M059J (cell line): ENCODE data around the gene ABCA2. TPM values are rescaled to one million over a fixed set of nuclear protein-coding genes. Genes with fewer than 3 reads are reported as not detected.
"Not testable (repeated sequence)": the region's sequence is repeated elsewhere in the genome, so short reads cannot be mapped to it uniquely, and the experiment has no call there.

Experiments
- DNase-seq: peaks from one replicate; pipeline ENCODE4 v3.0.0-alpha.2; 2012; ENCODE audit warnings: low read depth
- total RNA-seq: library from RNA; depleted of rRNA; stranded (reverse); fragments of >200 nt; shearing (Covaris generic); gene quantifications from 2 replicates; pipeline ENCODE4 v1.2.3, GENCODE V29; 2014

ABCA2 gene
- total RNA-seq, 1 experiment from 2014 or later, result 10.2 TPM

GRCh38 chr9:137048655-137049543 is 20.9 kb upstream of the ABCA2 start:
- DNase-seq, result peak; percentile 35

DNA sequence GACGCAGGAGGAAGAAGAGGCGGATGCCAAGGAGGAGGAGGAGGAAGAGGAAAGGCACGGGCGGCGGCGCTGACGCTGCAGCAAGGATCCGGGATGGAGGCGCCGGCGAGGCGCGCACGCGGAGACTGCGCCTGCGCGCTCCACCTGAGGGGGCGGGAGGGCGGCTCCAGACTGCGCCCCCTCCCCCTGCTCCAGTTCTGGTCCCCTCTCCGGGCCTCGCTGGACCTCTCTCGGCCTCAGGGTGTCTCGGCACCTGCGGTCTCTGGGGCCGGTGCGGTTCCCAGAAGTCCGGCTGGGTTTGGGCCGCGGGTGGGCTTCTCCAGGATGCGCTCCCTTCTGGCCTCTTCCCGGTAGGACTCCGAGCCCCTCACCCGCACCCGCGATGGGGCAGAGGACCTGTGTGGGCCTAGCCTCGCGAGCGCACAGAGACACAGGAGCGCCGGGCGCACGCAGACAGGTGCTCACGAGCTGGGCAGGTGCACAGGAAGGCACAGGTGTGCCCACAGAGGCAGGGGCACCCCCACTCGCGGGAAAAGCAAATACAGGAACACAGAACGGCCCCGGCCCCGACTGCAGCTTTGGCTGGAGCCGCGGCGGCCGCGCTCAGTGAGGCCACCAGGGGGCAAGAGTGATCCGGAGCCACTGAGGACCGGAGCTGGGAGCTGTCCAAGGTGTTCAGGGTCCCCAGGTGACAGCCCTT is 18.2 kb upstream of the ABCA2 start, which contains the start of gene NPDC1:
NPDC1 (minus strand) TSS at position 90 of the 700 bp plus-strand sequence. CDS start 188 bp downstream, outside the sequence.
- peak; percentile 72 for DNase-seq

DNA sequence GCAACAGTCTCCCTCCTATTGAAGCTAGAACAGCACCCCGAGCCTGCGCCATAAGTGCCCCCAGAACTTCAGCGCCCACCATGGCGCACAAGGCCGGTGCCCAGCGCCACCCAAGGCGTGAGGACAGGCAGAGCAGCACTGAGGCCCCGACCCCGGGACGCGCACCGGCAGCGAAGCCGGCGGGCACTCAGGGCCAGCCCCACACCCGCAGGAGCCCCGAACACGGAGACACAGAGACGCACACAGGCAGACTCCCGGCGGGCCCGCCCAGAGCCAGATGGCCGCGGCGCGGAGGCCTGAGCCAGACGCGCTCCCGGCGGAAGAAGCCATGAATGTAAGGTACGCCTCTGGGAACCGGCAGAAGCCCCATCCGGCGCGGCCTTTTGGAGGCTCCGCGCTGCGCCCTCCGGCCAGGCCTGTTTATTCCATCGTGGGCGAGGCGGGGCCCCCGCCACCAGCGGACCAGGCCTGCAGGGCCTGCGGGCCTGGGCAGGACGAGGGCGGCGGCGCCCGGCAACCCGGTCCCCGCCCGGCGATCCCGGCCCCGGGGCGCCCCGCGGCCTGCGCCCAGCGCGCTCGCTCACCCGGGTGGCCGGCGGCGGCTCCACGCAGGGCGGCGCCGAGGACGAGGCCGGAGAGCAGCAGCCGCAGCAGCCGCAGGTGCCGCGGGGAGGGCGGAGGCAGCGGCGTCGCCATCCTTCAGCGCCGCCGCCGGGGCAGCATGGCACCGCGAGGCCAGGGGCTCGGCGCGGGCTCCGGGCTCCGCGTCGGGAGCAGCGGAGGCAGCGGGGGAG is 17.5 kb upstream of the ABCA2 start:
- peak; percentile 57 for DNase-seq

GRCh38 chr9:137044502-137045177 is 16.6 kb upstream of the ABCA2 start:
- DNase-seq, result peak; percentile 52

DNA sequence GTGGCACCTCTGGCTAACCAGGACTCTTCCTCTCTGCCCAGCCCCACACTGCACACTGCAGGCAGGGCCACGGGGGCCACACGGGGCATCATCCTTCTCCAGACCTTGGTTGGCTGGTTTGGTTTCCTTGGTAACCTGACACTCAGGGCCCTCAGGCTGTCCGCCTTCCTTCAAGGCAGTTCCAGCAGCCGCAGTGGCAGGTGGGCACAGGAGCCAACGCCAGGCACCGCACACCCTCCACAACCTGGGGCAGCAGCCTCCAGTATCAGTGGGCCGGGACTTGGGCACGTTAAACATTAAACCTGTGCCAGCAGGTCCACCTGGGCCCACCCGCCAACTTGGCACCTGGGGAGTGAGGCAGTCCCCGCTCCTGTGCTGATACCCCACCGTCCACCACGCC is 16.0 kb upstream of the ABCA2 start:
- DNase-seq, result no peak

GRCh38 chr9:137042751-137043727 is 15.0 kb upstream of the ABCA2 start:
- DNase-seq, result no peak

- DNase-seq, result no peak
Measured at GRCh38 chr9:137041124-137041523, 13.1 kb upstream of the ABCA2 start.

- DNase-seq, result no peak
Measured at GRCh38 chr9:137040568-137040967, 12.5 kb upstream of the ABCA2 start.

DNA sequence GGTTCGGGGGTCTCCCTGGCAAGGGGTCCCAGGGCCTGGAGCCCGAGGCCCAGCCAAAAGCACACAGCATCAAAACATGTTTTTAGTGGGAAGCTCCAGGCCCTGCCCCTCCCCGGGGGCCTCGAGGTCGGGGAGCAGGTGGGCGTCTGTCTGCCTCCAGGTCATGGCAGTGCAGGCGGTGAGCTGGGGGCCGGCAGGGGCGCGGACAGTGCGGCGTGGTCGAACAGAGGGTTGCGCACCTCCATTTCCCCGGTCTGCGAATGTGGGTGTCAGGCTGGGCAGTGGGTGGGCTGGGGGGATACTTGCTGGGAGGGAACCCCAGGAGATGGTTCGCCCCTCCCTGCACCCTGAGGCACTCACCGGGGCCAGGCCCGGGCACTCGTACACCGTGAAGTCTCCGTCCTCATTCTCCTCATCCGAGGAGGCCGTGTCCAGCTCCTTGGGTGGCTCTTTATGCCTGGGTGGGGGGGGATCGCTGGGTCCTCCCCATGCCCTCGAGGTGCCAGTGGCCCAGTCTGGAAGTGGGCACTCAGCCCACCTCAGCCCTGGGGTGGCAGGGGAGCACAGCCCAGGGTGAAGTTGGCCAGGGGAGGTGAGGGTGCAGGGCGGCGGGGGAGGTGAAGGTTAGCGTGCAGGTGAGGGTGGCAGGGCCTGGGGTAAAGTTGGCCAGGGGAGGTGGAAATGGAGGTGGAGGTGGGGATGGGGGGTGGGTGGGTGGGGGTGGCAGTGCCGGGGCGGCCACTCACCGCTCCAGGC is 11.8 kb upstream of the ABCA2 start:
- DNase-seq, result no peak

DNA sequence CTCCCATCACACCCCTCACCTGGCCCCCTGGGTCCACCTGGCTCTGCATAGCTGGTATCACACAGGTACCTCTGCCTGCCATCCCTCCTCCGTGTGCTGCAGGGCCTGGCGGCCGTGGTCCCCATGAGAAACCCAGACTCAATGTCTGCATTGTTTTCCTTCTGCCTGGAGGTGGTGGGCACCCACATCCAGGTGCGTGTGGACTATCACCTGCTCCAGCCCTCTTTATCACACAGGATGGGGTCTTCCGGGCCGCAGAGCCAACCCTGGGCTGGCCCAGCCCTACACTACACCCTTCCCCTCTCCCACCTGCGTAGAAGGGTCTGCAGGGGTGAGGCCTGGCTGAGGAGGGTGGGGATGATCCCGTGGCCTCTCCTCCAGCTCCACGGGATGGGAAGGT is 10.9 kb upstream of the ABCA2 start:
- DNase-seq, result no peak

- DNase-seq, result no peak
Measured at GRCh38 chr9:137037483-137037882, 9.4 kb upstream of the ABCA2 start.

DNA sequence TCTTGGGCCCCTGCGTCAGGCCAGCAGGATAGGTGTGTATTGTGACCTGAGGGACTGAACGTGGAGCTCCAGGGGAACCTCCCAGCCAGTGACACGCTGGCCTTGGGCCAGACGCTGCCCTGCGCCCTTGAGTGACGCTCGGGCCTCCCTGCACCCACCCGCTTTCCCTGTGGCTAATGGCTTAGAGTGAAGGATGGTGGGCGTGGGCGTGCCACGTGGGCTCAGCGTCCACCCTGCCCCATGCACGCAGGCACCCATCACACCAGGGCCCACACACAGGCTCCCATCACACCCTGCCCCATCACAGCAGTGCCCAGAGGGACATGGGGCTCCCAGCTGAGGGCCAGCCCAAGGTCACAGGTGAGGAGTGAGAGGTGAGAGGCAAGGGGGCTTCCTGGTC is 9.0 kb upstream of the ABCA2 start:
- DNase-seq, result no peak

DNA sequence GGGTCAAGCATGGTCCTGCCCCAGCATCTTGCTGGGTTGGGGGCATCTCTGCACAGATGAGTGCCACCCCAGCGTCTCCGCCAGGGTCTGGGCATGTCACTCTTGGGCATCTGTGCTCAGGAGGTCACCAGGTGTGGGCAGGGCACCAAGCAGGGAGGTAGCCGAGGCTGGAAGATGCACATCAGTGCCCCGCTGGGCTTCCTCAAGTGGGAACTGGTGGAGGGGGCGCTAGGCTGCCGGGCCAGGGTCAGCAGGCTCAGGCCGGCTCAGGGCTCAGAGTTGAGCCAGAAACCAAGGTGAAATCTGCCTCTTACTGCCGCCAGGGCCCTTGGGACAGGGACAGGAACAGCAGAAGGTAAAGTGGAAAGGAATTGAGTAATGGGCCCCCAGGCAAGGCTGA is 7.9 kb upstream of the ABCA2 start:
- DNase-seq, result no peak

DNA sequence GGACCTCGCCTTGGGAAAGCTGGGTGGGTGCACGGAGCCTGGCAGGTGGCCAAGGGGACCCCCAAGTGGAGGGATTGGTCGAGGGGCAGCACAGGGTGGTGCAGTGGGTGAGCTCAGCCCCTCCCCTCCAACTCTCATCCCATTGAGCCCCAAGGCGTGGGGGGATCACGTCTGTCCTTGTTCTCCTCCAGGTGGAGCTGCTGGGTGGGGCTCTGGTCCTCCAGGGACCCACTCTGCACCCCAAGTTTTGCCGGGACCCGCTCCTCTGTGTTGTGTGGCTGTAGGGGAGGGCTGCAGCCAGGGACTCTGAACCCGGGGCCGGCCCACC is 7.4 kb upstream of the ABCA2 start:
- DNase-seq, result no peak

DNA sequence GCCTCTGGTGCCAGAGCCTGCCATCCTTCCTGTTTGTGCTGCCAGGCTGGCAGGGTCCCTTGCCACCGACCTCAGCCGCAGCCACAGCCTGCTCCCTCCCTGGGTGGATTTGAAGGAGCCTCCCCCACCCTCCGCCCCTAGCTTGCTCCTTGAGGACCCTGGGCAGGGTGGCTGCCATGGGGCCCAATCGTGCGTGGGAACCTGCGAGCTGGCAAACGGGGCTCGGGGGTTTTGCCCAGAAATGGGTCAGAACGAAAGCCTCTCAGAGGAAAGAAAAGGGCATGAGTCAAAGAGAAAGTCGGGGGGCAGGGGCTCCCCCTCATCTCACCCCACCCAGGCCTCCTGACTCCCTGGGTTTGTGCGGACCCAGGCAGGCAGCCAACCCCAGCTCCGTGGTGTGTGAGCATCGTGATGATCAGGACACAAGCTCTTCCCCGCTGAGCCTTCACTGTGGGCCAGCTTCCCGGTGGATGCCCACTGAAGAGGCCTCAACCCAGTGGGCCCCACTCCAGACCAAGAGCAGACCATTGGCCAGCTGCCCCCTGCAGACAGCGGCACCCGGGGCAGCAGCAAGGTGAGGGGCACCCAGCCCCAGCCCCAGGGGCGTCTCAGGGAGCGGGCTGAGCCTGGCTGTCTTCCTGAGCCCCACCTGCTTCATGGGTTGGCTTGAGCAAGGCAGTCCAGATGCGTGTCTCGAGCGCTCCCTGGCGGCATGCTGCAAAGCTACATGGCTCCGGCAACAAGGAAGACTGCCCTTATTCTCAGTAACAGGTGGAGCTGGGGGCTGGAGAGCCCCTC is 6.9 kb upstream of the ABCA2 start:
- peak; percentile 81 for DNase-seq

DNA sequence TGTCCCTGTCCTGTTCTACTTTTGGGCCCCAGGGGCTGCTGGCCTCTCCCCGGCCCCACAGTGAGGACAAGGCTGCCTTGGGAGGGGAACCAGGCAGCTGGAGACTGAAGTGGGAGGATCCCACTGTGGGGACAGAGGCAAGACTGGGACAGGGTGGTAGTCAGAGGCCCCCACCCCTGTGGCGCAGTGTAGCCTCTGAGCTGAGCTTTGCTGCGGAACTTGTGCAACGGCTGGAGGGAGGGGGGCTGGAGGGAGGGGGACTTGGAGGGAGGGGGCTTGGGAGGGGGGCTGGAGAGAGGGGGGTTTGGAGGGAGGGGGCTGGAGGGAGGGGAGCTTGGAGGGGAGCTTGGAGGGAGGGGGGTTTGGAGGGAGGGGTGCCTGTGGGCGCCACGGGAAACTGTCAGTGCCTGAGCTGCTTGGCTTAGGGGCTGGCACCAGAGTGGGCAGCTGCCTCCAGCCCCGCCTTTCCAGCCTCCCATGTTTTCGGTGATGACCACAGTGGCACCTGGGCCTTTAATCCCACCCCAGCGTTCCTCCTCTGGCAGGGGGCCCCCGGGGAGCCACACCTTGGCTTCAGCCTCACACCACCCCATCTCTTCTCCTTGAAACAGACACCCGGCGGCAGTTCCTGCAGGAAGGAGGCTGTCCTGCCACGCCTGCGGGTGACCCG is 6.1 kb upstream of the ABCA2 start:
- no peak for DNase-seq

GRCh38 chr9:137033481-137033880 is 5.4 kb upstream of the ABCA2 start:
- DNase-seq, result not testable (repeated sequence)

DNA sequence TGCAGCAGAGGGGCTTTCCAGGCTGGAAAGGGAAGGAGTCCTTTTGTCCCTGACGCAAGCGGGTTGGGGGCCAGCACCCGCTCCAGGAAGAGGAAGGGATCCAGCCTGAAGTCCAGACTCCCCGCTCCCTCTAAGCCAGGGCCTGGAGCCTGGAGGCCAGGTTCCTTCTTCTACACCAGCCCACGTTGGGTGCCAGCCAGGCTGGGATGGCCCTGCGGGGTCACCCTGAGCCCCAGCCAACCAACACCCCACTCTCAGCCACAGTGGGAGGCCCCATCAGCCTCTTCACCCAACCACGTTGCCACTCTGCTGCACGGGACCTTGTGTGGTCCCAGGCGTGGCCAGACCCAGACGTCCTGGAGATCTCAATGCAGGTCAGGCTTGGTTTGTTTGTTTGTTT is 4.8 kb upstream of the ABCA2 start:
- DNase-seq, result no peak
